ENCODE measurements around the gene GMPS. TPM values are rescaled to one million over a fixed set of nuclear protein-coding genes. Genes with fewer than 3 reads are reported as not detected.
A peak's percentile ranks its signal among the peaks of the same experiment; 100 is the strongest.

Gene GMPS
- total RNA-seq, 1 experiment from 2014 or later, result 43.3 TPM

GRCh38 chr3:155944081-155944480 is 73.6 kb downstream of the GMPS start:
- ATAC-seq (no peak), DNase-seq (no peak)
- Histone ChIP-seq H3K27ac (ENCODE audit: low read length) (no peak overlapping the region), H3K27me3 (ENCODE audit: low read length) (no peaks in the 10 kb centered on the region), H2AFZ (ENCODE audit: low read length) (no peak overlapping the region), H3K79me2 (ENCODE audit: low read length) (no peaks in the 10 kb centered on the region), H3K4me2 (ENCODE audit: low read length) (no peak overlapping the region), H3K9ac (ENCODE audit: low read length) (no peak overlapping the region), H3K9me3 (ENCODE audit: low read length) (no peaks in the 10 kb centered on the region), H3K9me2 (replicated peaks; ENCODE audit: low read length) (no peaks in the 10 kb centered on the region), H4K20me1 (ENCODE audit: low read length) (no peaks in the 10 kb centered on the region), H3K4me1 (ENCODE audit: insufficient read depth, low read length) (no peaks in the 10 kb centered on the region; the same call in 1 of the 2 replicates), H3K4me3 (ENCODE audit: low read length) (no peak overlapping the region), H3K36me3 (ENCODE audit: low read depth, low read length) (peaks cover 8% of the 10 kb centered on the region; the same call in 1 of the 2 replicates), H3F3A (ENCODE audit: low read length, unreplicated experiment) (no peaks in the 10 kb centered on the region)
- TF ChIP-seq EZH2 (IDR thresholded peaks at IDR 0.05; ENCODE audit: low read length, unreplicated experiment), result no peak
- TF ChIP-seq CTCF (conservative IDR thresholded peaks at IDR 0.05; ENCODE audit: low read depth, low read length), result no peak
- TF ChIP-seq EZH2phosphoT487 (IDR thresholded peaks at IDR 0.05; ENCODE audit: borderline replicate concordance, low read length), result no peak
- CTCF ChIA-PET, result no interaction called here
- POLR2A ChIA-PET (ENCODE audit: unreplicated experiment), result no interaction called here
- BruUV-seq (replicated peaks), result no TSS peak
- intact Hi-C loops (cut with micrococcal nuclease), result no loop called here

- no TSS peak for BruUV-seq (replicated peaks)
- peak; percentile 59 for DNase-seq
- intact Hi-C loops (cut with micrococcal nuclease), result no loop called here
These were observed 75.7 kb downstream of the GMPS start for GRCh38 chr3:155946178-155946577.

More at GRCh38 chr3:155946178-155946577, 75.7 kb downstream of the GMPS start:
- Histone ChIP-seq H3K9ac (ENCODE audit: low read length) (no peak overlapping the region), H2AFZ (ENCODE audit: low read length) (no peak overlapping the region), H3F3A (ENCODE audit: low read length, unreplicated experiment) (no peaks in the 10 kb centered on the region), H3K79me2 (ENCODE audit: low read length) (no peaks in the 10 kb centered on the region), H3K4me1 (ENCODE audit: insufficient read depth, low read length) (no peaks in the 10 kb centered on the region; the same call in 1 of the 2 replicates), H4K20me1 (ENCODE audit: low read length) (no peaks in the 10 kb centered on the region), H3K4me3 (ENCODE audit: low read length) (no peak overlapping the region), H3K27ac (ENCODE audit: low read length) (no peak overlapping the region), H3K4me2 (ENCODE audit: low read length) (no peak overlapping the region), H3K9me2 (replicated peaks; ENCODE audit: low read length) (no peaks in the 10 kb centered on the region), H3K27me3 (ENCODE audit: low read length) (no peaks in the 10 kb centered on the region), H3K9me3 (ENCODE audit: low read length) (no peaks in the 10 kb centered on the region), H3K36me3 (ENCODE audit: low read depth, low read length) (peaks cover 5% of the 10 kb centered on the region; the same call in 1 of the 2 replicates)
- peak; percentile 83 for ATAC-seq
- ChIA-PET POLR2A (ENCODE audit: unreplicated experiment) (interaction anchor here (0.5 kb wide), 1 partner anchor 21 kb away, joined by 4 read pairs; no protein-coding TSS in a partner anchor), CTCF (no interaction called here)
- no peak for TF ChIP-seq CTCF (conservative IDR thresholded peaks at IDR 0.05; ENCODE audit: low read depth, low read length)
- TF ChIP-seq EZH2 (IDR thresholded peaks at IDR 0.05; ENCODE audit: low read length, unreplicated experiment), result no peak
- TF ChIP-seq EZH2phosphoT487 (IDR thresholded peaks at IDR 0.05; ENCODE audit: borderline replicate concordance, low read length), result no peak

Measured in PC-3 (cell line).